PFSK-1 (cell line): ENCODE data around the gene CAMKK2.

Experiments
- FOXP2 ChIP-seq: optimal IDR thresholded peaks from 2 replicates; pipeline ENCODE3; 2011; ENCODE audit warnings: borderline replicate concordance, control low read depth, inconsistent platforms; ENCODE audit not compliant: insufficient read depth; ENCODE audit errors: extremely low read length, extremely low read depth
- POLR2AphosphoS5 ChIP-seq: IDR thresholded peaks from 2 replicates; pipeline ENCODE4 v1.6.1; 2012; ENCODE audit warnings: low read depth, mild to moderate bottlenecking, control low read depth, low read length, moderate library complexity
- REST ChIP-seq, 2 experiments: IDR thresholded peaks; 2 replicates each; pipeline versions ENCODE4 v1.6.1 to v1.8.0; 2011 to 2012; ENCODE audit warnings: low read depth in 2 of 2, low read length in 2 of 2, control low read depth in 1 of 2, inconsistent platforms in 1 of 2, mild to moderate bottlenecking in 1 of 2, moderate library complexity in 1 of 2; ENCODE audit not compliant: insufficient read depth in 1 of 2
- SIN3A ChIP-seq: IDR thresholded peaks from 2 replicates; pipeline ENCODE4 v1.6.1; 2012; ENCODE audit warnings: mild to moderate bottlenecking, low read length, moderate library complexity, borderline replicate concordance; ENCODE audit not compliant: insufficient read depth
- TAF1 ChIP-seq: IDR thresholded peaks from 2 replicates; pipeline ENCODE4 v1.6.1; 2012; ENCODE audit warnings: low read length, control low read depth, borderline replicate concordance; ENCODE audit not compliant: insufficient read depth

GRCh38 chr12:121253638-121254335 is 42.7 kb downstream of the CAMKK2 start:
- no peak for TF ChIP-seq POLR2AphosphoS5
- no peak for TF ChIP-seq REST (IDR thresholded peaks at IDR 0.05; ENCODE audit: insufficient read depth in 1 of 2, low read depth in 2 of 2, low read length in 2 of 2)
- TF ChIP-seq SIN3A: no peak
- TF ChIP-seq FOXP2: no peak
- no peak for TF ChIP-seq TAF1
